ENCODE data around the gene ROBO1.

Gene ROBO1

DNA sequence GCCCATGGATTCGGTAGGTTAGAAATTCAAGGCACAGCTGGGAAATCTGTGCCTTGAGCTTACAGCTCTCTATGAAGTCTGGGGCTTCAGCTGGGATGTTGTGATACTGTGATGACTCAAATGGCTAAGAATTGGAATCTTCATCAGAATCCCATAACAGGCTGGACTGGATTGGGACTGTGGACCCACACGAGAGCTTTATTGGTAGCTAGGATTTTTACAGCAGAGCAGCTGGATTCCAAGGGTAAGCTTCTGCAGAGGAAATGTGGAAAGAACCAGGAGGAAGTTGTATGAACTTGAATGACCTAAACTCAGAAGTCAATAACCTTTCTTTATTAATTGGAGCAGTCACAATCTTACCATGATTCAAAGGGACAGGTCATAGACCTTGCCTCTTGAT lies 1187.1 kb downstream of the ROBO1 start:
- DNase-seq, result no peak

DNA sequence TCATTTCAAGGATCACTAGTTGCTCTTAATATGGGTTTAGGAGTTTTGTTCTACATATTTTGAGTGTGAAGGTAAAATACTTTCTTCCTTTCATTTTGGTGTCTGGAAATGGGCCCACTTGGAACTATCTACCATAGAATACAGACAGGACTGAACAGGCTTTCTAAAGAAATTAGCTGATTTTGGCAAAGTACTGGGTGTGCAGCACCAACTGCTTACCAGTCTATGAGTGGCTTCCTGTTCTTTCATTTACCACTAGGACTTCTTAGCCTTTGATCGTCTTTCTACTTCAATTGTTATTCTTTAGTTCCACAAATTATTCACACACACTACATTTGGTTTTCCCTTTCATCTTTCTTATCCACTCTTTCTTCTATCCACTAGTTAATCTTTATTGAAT lies 1196.3 kb downstream of the ROBO1 start:
- DNase-seq, result no peak

DNA sequence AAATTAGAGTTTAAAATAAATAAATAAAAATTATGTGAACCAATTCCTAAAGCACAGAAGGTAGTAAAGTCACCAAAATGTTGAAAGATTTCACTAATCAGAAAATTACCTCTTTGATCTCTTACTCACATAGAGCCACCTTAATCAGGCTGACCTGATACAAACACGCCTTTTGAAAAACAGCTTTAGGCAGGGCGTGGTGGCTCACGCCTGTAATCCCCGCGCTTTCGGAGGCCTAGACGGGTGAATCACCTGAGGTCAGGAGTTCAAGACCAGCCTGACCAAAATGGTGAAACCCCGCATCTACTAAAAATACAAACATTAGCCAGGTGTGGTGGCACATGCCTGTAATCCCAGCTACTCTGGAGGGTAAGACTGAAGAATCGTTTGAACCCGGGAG lies 1197.3 kb downstream of the ROBO1 start:
- no peak for DNase-seq

DNA sequence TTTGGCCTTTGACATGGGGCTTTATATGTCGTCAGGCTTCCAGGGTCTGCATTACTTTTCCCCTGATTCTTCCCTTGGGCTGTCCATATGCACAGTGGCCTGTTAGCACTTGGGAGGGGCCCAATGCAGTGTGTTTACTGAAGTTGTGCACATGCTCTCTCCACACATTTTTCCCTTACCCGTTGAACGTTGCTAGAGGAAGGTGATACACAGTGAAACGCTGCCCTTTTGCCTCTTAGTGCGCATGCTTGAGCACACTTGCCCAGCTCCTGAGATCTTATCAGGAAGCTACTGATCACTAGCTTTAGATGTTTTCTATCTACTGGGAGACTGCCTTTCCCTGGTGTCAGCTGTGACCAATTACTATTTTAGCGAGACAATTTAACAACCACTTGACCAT lies 1198.0 kb downstream of the ROBO1 start:
- no peak for DNase-seq

DNA sequence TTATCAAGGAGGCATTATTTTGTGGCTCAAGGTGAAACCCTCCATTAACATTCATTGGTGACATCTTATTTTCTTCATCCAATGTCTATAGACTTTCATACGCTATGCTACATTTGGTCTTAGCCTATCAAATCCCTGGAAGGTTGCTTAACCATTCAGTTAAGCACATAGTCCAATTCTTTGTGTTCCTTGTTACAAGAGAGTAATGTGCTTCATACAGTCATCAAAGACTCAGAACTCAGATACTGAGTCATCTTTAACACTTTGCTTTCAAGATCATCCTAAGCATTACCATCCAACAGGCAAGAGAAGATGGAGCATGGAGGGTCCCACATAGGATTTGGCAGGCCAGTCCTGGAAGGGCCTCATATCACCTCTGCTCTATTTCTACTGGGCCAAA lies 1202.1 kb downstream of the ROBO1 start:
- DNase-seq, result no peak

DNA sequence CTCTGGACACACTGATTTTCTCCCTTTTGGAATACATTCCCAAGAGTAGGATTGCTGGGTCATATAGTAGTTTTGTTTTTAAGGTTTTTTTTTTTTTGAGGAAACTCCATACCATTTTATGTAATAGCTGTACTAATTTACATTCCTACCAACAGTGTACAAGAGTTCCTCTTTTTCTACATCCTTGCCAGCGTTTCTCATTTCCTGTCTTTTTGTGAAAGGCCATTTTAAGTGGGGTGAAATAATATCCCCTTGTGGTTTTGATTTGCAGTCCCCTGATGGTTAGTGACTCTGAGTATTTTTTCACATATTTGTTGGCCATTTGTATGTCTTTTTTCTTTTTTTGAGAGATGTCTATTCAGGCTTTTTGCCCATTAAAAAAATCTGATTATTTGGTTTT lies 1205.5 kb downstream of the ROBO1 start:
- no peak for DNase-seq
